NB4 (cell line): Measurements from ENCODE around the gene COL23A1.

Source experiments
- CTCF ChIP-seq: IDR thresholded peaks from one replicate; pipeline ENCODE4 v1.5.1; 2012; ENCODE audit warnings: low read depth, low read length
- MAX ChIP-seq: IDR thresholded peaks from 2 replicates; pipeline ENCODE4 v1.6.1; 2011; ENCODE audit warnings: low read depth, low read length
- MYC ChIP-seq: IDR thresholded peaks from 2 replicates; pipeline ENCODE4 v1.6.1; 2011; ENCODE audit warnings: low read depth, low read length
- POLR2A ChIP-seq: IDR thresholded peaks from 2 replicates; pipeline ENCODE4 v1.6.1; 2011; ENCODE audit warnings: mild to moderate bottlenecking; ENCODE audit not compliant: insufficient read length; ENCODE audit errors: extremely low read depth

GRCh38 chr5:178221853-178222252, 368.3 kb downstream of the COL23A1 start:
- no peak for TF ChIP-seq CTCF
- TF ChIP-seq MYC, result no peak
- TF ChIP-seq POLR2A, result no peak
- no peak for TF ChIP-seq MAX
